WTC11 (cell line): ENCODE results near the gene GAP43. TPM values are rescaled to one million over a fixed set of nuclear protein-coding genes. Genes with fewer than 3 reads are reported as not detected.

Source experiments
- ATAC-seq: fragments of 200-7000 bp; cut with Tn5 transposase; 2 replicates; pipeline ENCODE4 v1.10.0; 2021; ENCODE audit warnings: mild to moderate bottlenecking, moderate library complexity
- CTCF ChIA-PET: fragments of 300-600 bp; sonication (Branson Sonifier 250); formaldehyde crosslinking; loops from one replicate; lab custom pipeline; 2021; ENCODE audit warnings: antibody characterized with exemption; lab: Charles Lee
- POLR2A ChIA-PET: fragments of 350-600 bp; sonication (Branson Sonifier 250); formaldehyde crosslinking; loops from one replicate; lab custom pipeline; 2021; ENCODE audit warnings: antibody characterized with exemption; lab: Charles Lee
- DNase-seq: peaks from one replicate; pipeline ENCODE4 v3.0.0; 2021; ENCODE audit warnings: low spot score
- H3K27ac Mint-ChIP-seq: 2 replicates; pipeline ENCODE4 v1.8.0; 2021; ENCODE audit warnings: mixed read lengths
- H3K27me3 Mint-ChIP-seq: 2 replicates; pipeline ENCODE4 v1.8.0; 2021; ENCODE audit warnings: low read depth, mild to moderate bottlenecking, moderate library complexity, mixed read lengths
- H3K36me3 Mint-ChIP-seq: 2 replicates; pipeline ENCODE4 v1.8.0; 2021; ENCODE audit warnings: mixed read lengths
- H3K4me1 Mint-ChIP-seq: 2 replicates; pipeline ENCODE4 v1.8.0; 2022; ENCODE audit warnings: mixed read lengths
- H3K4me3 Mint-ChIP-seq: 2 replicates; pipeline ENCODE4 v1.8.0; 2021; ENCODE audit warnings: mild to moderate bottlenecking, moderate library complexity, mixed read lengths
- H3K9me3 Mint-ChIP-seq: 2 replicates; pipeline ENCODE4 v1.8.0; 2021; ENCODE audit warnings: mixed read lengths
- AR ChIP-seq: fragments of 250-450 bp; sonication (Bioruptor Pico); IDR thresholded peaks from 2 replicates; pipeline ENCODE4 v1.9.0; 2021; ENCODE audit warnings: mild to moderate bottlenecking
- ATF2 ChIP-seq: sonication (generic); formaldehyde crosslinking; IDR thresholded peaks from 2 replicates; pipeline ENCODE4 v1.8.1; 2022; ENCODE audit warnings: low read depth, missing genetic modification reagents, borderline replicate concordance
- E2F5 ChIP-seq: sonication (generic); formaldehyde crosslinking; IDR thresholded peaks from 2 replicates; pipeline ENCODE4 v1.8.1; 2022; ENCODE audit warnings: mild to moderate bottlenecking, moderate library complexity, missing genetic modification reagents
- ELF4 ChIP-seq: sonication (generic); formaldehyde crosslinking; IDR thresholded peaks from 2 replicates; pipeline ENCODE4 v1.8.1; 2022; ENCODE audit warnings: low read depth, mild to moderate bottlenecking, moderate library complexity, missing genetic modification reagents
- ERG ChIP-seq: fragments of 250-450 bp; sonication (Bioruptor Pico); IDR thresholded peaks from 2 replicates; pipeline ENCODE4 v1.8.0; 2021; ENCODE audit warnings: mild to moderate bottlenecking
- ESRRA ChIP-seq: sonication (generic); formaldehyde crosslinking; IDR thresholded peaks from 2 replicates; pipeline ENCODE4 v1.8.1; 2022; ENCODE audit warnings: mild to moderate bottlenecking, missing genetic modification reagents, borderline replicate concordance
- FOXK1 ChIP-seq: sonication (generic); formaldehyde crosslinking; IDR thresholded peaks from 2 replicates; pipeline ENCODE4 v1.8.0; 2022; ENCODE audit warnings: mild to moderate bottlenecking, moderate library complexity, missing genetic modification reagents
- GABPB1 ChIP-seq: sonication (generic); formaldehyde crosslinking; IDR thresholded peaks from 2 replicates; pipeline ENCODE4 v1.8.1; 2023; ENCODE audit warnings: mild to moderate bottlenecking, missing genetic modification reagents
- IRF2 ChIP-seq: sonication (generic); formaldehyde crosslinking; IDR thresholded peaks from 2 replicates; pipeline ENCODE4 v1.8.0; 2022; ENCODE audit warnings: low read depth, missing genetic modification reagents, borderline replicate concordance
- JAZF1 ChIP-seq: fragments of 250-450 bp; sonication (Bioruptor Pico); IDR thresholded peaks from 2 replicates; pipeline ENCODE4 v1.9.0; 2021; ENCODE audit warnings: moderate library complexity, mild to moderate bottlenecking, inconsistent platforms
- PRRX2 ChIP-seq: fragments of 250-450 bp; sonication (Bioruptor Pico); IDR thresholded peaks from 2 replicates; pipeline ENCODE4 v1.8.0; 2021; ENCODE audit warnings: mild to moderate bottlenecking
- RORB ChIP-seq: fragments of 250-450 bp; sonication (Bioruptor Pico); IDR thresholded peaks from 2 replicates; pipeline ENCODE4 v1.9.0; 2021; ENCODE audit warnings: mild to moderate bottlenecking
- SOX15 ChIP-seq: fragments of 250-450 bp; sonication (Bioruptor Pico); IDR thresholded peaks from 2 replicates; pipeline ENCODE4 v1.9.0; 2021; ENCODE audit warnings: mild to moderate bottlenecking
- STAT6 ChIP-seq: sonication (generic); formaldehyde crosslinking; conservative IDR thresholded peaks from 2 replicates; pipeline ENCODE4 v1.8.1; 2023; ENCODE audit warnings: mild to moderate bottlenecking, low read depth, missing genetic modification reagents, moderate library complexity
- USF1 ChIP-seq: sonication (generic); formaldehyde crosslinking; IDR thresholded peaks from 2 replicates; pipeline ENCODE4 v1.8.0; 2022; ENCODE audit warnings: mild to moderate bottlenecking, missing genetic modification reagents
- ZMAT4 ChIP-seq: fragments of 250-450 bp; sonication (Bioruptor Pico); IDR thresholded peaks from 2 replicates; pipeline ENCODE4 v1.9.0; 2021; ENCODE audit warnings: mild to moderate bottlenecking
- ZNF263 ChIP-seq: sonication (generic); formaldehyde crosslinking; IDR thresholded peaks from 2 replicates; pipeline ENCODE4 v1.8.1; 2022; ENCODE audit warnings: low read depth, mild to moderate bottlenecking, moderate library complexity, missing genetic modification reagents
- ZNF281 ChIP-seq: sonication (generic); formaldehyde crosslinking; IDR thresholded peaks from 2 replicates; pipeline ENCODE4 v1.8.0; 2023; ENCODE audit warnings: mild to moderate bottlenecking, missing genetic modification reagents
- ZNF396 ChIP-seq: fragments of 250-450 bp; sonication (Bioruptor Pico); IDR thresholded peaks from 2 replicates; pipeline ENCODE4 v1.8.0; 2021; ENCODE audit warnings: mild to moderate bottlenecking, moderate library complexity, borderline replicate concordance
- total RNA-seq: library from RNA; stranded (reverse); gene quantifications from 3 replicates; pipeline ENCODE4 v1.2.3, GENCODE V29; 2021

The GAP43 gene
- total RNA-seq, 1 experiment from 2014 or later: 19.9 TPM

GRCh38 chr3:115709093-115709492 lies 85.8 kb downstream of the GAP43 start:
- POLR2A ChIA-PET: no interaction called here
- DNase-seq (no peak), ATAC-seq (no peak)
- H3K27ac Mint-ChIP-seq: no peak overlapping the region
- TF ChIP-seq GABPB1 (CRISPR knock-in tag): no peak
- no peak for TF ChIP-seq AR (CRISPR knock-in tag)
- no peak for TF ChIP-seq ZNF281 (CRISPR knock-in tag)
- TF ChIP-seq ELF4 (CRISPR knock-in tag): no peak
- TF ChIP-seq STAT6 (CRISPR knock-in tag): no peak
- TF ChIP-seq ZNF396 (CRISPR knock-in tag): no peak
- TF ChIP-seq, all 79 proteins: peak for 0
- Mint-ChIP-seq H3K36me3 (no peaks in the 10 kb centered on the region), H3K4me3 (no peak overlapping the region), H3K27me3 (no peaks in the 10 kb centered on the region), H3K4me1 (peaks cover 37% of the 10 kb centered on the region), H3K9me3 (no peaks in the 10 kb centered on the region)
- CTCF ChIA-PET: interaction anchor here (1.9 kb wide), 1 partner anchor 75 kb away, joined by 5 read pairs; no protein-coding TSS in a partner anchor

GRCh38 chr3:115709931-115710330 lies 86.6 kb downstream of the GAP43 start:
- H3K27me3 Mint-ChIP-seq: no peaks in the 10 kb centered on the region
- no peaks in the 10 kb centered on the region for H3K36me3 Mint-ChIP-seq
- H3K9me3 Mint-ChIP-seq: no peaks in the 10 kb centered on the region
- POLR2A ChIA-PET: no interaction called here
- no peak for ATAC-seq
- DNase-seq: no peak
- no peak overlapping the region for H3K27ac Mint-ChIP-seq
- peaks cover 37% of the 10 kb centered on the region for H3K4me1 Mint-ChIP-seq
- CTCF ChIA-PET: interaction anchor here (1.9 kb wide), 1 partner anchor 74 kb away, joined by 5 read pairs; no protein-coding TSS in a partner anchor
- no peak overlapping the region for H3K4me3 Mint-ChIP-seq
- TF ChIP-seq ESRRA (CRISPR knock-in tag) (no peak), E2F5 (CRISPR knock-in tag) (no peak), FOXK1 (CRISPR knock-in tag) (no peak), ERG (CRISPR knock-in tag) (no peak), IRF2 (no peak), ZMAT4 (no peak), ATF2 (CRISPR knock-in tag) (no peak), PRRX2 (CRISPR knock-in tag) (no peak), USF1 (CRISPR knock-in tag) (no peak), JAZF1 (no peak), ZNF263 (CRISPR knock-in tag) (no peak), RORB (CRISPR knock-in tag) (no peak), SOX15 (CRISPR knock-in tag) (no peak)
